Hematopoietic multipotent progenitor cell treated with erythropoietin and hydrocortisone succinate and interleukin-3 and kit ligand, for 17 days (in vitro differentiated cells): ENCODE measurements around the gene RAD51D.
"Not testable (repeated sequence)": the region's sequence is repeated elsewhere in the genome, so short reads cannot be mapped to it uniquely, and the experiment has no call there.

ENCODE experiments used
- DNase-seq: peaks from one replicate; pipeline ENCODE4 v3.0.0-alpha.2; 2015; ENCODE audit warnings: low spot score

The RAD51D gene

DNA sequence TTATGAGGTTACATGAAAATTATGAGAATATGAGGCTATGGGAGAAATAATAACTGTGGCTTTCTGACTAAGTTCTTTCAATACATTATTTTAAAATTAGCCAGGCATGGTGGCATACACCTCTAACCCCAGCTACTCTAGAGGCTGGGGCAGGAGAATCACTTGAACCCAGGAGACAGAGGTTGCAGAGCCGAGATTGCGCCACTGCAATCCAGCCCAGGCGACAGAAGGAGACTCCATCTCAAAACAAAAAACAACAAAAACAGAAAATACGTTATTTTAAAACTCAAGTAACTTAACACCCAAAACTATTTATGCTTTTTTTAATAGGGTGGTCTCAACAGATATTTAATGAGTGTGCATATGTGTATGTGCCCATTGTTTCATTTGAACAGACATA is 53.8 kb downstream of the RAD51D start:
- no peak for DNase-seq

DNA sequence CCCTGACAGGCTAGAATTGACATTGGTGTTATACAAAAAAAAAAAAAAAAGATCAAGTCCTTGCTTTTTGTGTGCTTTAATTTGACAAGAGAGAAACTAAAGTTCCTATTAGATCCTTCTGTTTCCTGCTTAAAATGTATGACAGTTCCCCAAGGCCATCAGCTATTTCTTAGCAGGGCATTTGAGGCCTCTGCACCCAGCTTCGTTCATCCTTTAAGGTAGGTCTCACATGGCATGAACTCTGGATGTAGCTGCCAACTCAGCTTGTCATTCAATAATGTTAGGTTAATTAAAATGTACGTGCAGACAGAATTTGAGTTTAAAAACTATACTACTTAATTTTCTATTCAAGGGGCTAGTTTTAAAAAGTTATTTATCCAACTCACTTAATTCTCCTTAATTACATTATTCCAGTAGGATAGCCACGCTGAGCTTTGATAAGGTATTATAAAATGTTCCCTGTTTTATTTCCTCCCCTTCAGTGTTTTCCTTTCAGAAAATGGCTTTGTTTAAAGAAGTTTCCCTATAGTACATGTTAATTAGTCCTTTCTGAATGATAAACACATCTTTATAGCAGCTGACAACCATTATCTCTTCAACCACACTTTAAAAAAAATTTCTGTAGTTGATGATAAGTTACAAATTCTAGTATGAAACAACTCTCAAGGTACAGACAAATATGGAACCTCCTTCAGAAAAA is 55.0 kb downstream of the RAD51D start:
- DNase-seq = peak; percentile 74

DNA sequence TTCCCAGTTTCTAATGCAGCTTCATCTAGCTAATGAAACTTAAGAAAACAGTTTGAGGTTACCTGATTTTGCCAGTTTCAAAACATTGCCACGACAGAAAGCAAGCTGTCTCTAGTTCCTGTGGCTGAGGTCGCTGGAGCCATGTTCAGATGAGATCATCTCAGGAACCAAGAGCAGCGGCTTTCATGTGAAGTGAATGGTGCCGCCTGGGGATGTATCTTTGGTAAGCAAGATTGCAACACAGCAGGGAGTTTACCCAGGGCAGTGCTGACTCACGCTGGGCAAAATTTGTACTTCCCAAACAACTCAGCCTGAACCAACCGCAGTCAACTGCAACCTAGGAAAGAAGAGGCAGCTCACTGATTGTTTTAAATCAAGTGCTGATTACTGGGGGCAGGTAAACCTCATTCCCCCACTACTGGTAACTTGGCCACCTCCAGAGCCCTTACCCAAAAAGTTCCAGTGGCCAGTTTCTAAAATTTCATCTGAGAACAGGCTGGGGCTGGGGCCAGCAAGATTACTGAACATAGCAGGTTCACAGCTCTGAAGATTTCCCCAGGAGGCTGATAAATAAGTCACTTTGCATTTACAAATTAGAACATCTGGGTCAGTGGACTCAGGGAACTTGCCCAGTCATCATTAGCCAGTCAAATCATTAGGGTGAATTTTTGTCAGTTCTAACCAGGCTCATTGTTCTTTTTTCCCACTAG is 56.0 kb downstream of the RAD51D start, which contains the start of gene RFFL:
RFFL (minus strand) TSS at position 194 of the 710 bp plus-strand sequence. CDS start 37,154 bp downstream, outside the sequence.
- peak; percentile 97 for DNase-seq

DNA sequence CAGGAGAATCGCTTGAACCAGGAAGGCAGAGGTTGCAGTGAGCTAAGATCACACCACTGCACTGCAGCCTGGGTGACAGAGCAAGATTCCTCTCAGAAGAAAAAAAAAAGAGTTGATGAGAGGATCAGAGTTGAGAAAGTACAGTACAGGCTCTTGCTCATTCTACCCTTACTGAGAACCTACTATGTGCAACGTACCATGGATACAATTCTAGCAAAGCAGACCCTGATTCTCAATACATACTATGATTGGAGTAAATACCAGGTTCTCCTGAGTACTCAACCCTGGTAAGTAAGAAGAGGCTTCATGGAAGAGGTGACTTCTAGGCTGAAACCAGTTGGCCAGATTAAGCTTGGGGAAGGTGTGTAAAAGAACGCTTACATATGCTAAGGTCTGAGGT is 57.4 kb downstream of the RAD51D start:
- DNase-seq = peak; percentile 68

DNA sequence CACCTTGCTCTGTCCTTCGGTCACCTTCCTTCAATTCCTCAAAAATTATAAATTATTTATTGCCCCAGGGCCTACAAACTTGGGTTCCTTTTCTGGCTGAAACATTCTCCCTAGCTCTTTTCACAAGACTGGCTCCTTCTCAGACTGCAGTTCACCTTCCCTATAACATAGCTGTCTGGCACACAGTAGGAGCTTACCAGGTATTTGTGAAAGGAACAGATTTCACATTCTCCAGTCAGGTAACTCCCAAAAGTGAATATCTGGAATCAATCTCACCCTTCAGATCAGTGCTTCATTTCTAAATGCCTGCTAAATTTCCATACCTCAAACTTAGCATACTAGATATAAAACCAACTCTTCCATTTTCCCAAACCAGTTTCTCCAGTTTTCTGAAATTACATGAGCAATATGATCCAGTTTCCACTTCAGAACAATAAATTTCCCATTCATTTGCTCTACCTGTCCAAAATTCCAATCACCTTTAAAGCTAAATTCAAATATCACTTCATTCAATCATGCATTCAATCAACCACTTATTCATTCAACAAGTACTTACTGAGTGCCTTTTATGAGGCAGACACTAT is 62.2 kb downstream of the RAD51D start:
- DNase-seq = no peak

DNA sequence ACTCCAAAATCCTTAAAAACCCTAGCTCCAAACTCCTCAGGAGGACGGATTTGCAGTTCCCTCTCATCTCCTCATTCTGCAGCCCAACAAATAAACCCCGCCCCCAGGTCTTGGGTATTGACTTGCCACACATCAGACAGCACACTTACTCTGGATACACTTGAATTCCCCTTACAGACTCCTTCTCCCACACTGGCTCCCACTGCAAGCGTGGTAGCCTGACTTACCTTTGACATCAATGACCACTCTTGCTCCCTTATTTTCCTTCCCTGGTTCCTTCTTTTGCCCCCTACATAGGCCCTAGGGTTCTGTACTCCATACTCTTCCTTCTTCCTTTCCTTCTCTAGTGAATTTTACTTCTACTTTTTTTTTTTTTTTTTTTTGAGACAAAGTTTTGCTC is 63.6 kb downstream of the RAD51D start:
- no peak for DNase-seq

DNA sequence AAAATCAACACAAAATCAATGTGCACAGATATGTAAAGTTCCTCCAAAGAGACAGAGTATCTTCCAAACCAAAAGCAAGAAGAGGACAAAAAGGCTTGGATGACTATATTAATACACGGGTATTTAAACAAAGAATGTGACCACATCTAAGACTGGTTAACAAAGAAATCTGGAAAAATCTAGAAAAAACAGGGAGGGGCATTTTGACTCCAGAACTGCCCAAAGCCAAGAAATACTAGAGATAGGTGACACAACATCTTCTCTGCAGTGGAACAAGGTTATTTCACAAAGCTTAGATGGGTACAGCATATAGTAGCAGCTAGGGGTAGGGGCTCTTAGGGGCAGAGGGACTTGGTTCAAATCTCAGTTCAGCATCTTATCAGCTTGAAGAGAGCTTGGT is 66.5 kb downstream of the RAD51D start:
- DNase-seq = no peak

DNA sequence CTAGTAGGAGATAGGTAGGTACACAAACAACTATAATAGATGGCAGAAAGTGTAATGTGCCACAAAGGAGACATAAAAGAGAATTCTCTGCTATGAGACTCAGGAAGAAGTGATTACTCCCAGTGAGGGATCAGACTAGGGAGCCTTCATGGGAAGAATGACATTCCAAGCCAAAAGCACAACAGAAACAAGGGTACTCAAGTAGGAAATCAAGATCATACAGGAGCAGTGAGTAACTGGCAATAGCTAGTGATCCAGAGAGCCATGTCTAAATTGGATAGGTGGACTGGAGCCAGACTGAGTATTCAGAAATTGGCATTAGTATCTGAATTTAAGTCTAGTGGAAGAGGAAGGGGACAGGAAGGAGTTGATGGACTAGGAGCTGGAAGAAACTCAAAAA is 66.9 kb downstream of the RAD51D start:
- DNase-seq = no peak

DNA sequence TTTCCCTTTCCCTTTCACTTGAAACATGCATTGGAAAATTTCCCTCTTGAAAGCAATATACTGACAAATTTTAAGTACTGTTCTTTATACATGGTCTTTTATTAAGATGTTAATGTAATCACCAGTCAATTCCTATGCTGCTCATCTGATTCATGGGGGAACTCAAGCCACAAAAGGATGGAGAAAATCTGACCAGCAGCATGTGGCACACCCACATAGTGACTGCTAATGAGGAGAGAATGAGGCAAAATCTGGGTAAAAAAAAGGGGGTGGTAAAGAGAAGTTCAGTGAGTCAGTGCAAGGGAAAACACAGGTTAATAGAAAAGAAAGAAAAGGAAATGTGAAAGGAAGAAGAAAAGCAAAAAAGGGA is 67.4 kb downstream of the RAD51D start:
- DNase-seq = no peak

DNA sequence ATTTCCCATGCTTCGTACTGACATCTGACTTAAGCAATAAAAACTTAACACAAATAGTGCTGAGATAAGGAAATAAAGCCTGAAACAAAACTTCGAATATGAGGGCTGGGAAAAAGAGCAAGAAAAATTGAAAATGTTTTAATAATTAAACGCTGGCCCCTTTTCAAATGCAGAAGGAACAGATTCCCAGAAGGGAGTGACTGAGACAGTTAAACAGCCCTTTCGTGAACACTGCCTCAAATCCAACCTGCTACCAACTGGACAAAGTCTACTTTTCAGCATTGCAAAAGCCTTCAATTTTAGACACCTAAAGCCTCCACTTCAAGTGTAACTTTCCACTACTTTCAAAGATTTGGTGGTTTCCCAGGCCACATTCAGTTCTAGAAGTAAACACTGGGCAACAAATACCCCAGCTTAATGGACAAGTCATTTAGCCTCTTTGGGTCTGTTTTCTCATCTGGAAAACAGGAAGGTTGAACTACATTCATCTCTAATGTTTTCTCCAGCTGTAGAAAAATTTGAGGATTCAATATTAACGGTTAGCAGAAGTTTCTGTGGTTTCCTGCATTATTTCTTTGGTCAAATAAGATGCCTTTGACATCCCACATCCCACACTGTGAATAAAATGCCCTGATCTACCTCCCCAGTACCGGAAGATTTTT is 68.0 kb downstream of the RAD51D start:
- peak; percentile 43 for DNase-seq

DNA sequence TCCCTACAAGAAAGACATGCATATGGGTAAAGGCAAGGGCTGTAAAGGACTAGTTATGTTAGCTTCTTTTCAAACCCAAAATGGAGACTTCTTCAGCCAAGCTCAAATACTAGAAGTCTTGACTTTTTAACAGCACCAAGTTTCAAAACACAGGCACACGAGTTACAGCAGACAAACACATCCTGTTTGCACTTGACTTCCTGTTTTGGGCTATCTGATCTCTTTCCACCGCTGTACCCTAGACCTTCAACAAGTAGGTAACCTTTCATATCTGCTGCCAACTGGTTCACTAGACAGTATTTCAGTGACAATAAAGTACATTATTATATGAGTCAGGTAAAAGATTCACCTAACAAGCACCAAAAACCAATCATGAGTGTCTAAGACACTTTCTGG is 68.5 kb downstream of the RAD51D start:
- peak; percentile 52 for DNase-seq

DNA sequence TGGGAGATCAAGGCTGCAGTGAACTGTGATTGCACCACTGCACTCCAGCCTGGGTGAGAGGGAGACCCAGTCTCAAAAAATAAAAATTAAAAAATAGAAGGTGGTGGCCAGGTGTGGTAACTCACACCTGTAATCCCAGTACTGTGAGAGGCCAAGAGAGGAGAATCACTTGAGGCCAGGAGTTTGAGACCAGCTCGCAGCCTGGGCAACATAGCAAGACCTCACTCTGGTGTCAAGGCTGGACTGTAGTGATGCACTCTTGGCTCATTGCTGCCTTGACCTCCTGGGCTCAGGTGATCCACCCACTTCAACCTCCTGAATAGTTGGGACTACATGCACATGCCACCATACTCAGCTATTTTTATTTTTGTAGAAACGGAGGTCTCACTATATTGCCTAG is 69.5 kb downstream of the RAD51D start:
- no peak for DNase-seq

DNA sequence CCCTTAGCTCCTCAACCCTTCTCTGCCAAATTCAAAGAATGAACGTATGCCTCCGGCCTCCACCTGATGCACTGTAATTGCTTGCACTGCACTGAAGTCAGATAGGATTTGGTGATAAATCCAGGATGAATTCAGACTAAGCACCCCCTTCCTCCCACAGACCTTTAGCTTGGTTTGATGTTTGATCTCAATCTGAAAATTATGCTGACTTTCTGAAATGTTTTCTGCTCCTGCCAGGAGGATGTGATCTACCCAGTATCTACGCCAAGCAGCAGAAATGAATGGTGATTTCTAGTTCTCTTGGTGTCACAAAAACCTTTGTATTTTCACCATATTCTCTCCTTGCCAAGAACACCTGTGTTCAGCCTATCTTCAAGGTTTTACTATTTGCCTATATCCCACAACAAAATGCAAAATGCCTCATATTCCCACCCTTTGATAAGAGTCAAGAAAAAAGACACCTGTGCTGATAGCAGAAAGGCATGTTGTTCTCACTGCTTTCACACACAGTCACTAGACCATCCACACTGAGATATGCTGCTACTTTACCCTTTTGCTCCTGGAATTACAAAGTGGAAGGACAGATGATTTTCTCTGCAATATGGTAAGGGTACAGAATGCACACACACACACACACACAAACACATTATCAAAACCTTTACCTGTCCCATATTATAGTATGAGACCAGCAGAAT is 70.8 kb downstream of the RAD51D start:
- DNase-seq = no peak

DNA sequence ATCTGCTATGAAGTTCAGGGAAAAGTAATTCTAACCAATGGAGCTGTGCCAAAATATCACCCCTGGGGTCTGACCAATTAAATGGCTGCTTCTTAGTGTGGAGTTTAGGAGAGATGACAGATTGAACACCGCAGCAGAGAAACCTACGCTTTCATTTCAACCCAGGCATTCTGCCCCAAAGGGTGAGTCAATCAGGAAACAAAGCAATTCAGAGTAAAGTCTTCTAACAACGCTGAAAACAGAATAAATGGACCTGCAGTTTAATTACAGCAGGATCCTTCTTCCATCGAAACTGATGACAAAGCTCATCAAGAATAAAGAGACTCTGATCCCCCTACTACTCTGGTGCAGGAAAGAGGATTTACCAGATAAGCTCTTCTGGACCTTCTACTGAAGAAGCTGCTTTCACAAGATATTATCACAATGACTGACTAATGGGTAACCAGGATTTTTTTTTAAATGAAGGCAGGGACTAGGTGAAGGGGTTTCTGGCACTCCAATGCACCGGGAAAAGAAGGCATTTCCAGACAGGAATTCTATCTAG is 72.8 kb downstream of the RAD51D start:
- DNase-seq = no peak

DNA sequence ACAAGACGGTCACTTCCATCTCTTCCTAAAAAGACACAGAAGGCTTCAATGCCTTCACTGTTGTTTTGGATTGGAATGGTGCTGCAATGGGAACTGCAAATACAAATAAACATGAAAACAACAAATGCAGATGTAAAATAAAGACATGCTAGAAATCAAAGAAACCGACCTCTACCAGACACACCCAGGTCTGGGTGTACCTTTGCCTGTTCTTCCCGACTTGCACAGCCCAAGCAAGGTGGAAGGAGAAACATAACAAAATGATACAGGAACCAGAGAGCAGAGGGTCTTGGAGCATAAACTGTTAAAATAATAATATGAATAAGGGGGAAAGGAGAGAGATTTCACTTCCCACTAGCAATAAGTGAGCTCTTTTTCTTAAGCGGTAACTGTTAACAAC is 73.4 kb downstream of the RAD51D start:
- no peak for DNase-seq

DNA sequence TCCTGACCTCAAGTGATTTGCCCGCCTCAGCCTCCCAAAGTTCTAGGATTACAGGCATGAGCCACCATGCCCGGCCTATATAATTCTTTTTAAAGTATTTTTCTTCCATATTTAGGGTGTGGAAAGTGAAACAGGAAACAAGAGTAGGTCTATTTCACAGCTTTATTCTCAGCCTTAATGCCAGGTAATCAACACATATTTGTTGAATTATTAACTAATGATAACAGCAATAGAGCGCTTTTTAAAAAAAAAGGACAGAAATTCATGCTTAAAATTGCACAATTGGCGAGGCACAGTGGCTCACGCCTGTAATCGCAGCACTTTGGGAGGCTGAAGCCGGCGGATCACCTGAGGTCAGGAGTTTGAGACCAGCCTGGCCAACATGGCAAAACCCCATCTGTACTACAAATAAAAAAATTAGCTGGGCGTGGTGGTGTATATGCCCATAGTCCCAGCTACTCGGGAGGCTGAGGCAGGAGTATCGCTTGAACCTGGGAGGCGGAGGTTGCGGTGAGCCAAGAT is 74.1 kb downstream of the RAD51D start:
- DNase-seq = not testable (repeated sequence)

DNA sequence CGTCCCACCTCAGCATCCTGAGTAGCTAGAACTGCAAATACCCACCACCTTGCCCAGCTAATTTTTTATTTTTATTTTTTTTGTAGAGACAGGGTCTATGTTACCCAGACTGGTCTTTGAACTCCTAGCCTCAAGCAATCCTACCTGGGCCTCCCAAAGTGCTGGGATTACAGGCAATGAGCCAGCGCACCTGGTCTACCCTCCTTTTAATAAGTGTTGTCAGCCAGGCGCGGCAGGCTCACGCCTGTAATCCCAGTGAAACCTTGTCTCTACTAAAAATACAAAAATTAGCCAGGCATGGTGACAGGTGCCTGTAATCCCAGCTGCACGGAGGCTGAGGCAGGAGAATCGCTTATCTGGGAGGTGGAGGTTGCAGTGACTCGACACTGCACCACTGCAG is 75.5 kb downstream of the RAD51D start:
- no peak for DNase-seq
